Common myeloid progenitor, CD34-positive (primary cell): Measurements from ENCODE around the gene NR0B1.

ENCODE experiments used
- CTCF ChIA-PET: fragments of 350-600 bp; sonication (Branson Sonifier 250); formaldehyde crosslinking; loops from one replicate; lab custom pipeline; 2021; ENCODE audit warnings: antibody characterized with exemption; lab: Charles Lee
- POLR2A ChIA-PET: fragments of 350-600 bp; sonication (Branson Sonifier 250); formaldehyde crosslinking; loops from one replicate; lab custom pipeline; 2021; ENCODE audit warnings: antibody characterized with exemption; lab: Charles Lee
- DNase-seq, 3 donors: peaks; one replicate each; pipeline versions ENCODE4 v3.0.0 to v3.0.0-alpha.2; 2013
- H3K27ac ChIP-seq, 2 experiments: 1 replicate in 1 of 2; 2 replicates in 1 of 2; pipeline ENCODE4 v1.7.0; 2013; ENCODE audit warnings: inconsistent platforms in 2 of 2, low read length in 2 of 2, mild to moderate bottlenecking in 2 of 2, low read depth in 1 of 2, moderate library complexity in 1 of 2; ENCODE audit not compliant: severe bottlenecking in 2 of 2, insufficient read depth in 1 of 2, poor library complexity in 1 of 2
- H3K27me3 ChIP-seq, 5 experiments: replicated peaks in 2 of 5; 1 replicate in 3 of 5; 2 replicates in 2 of 5; pipeline versions ENCODE4 v1.6.1 to v1.7.0; 2013; ENCODE audit warnings: low read length in 4 of 5, mild to moderate bottlenecking in 2 of 5, moderate library complexity in 2 of 5, inconsistent platforms in 1 of 5; ENCODE audit not compliant: insufficient read depth in 5 of 5, control insufficient read depth in 4 of 5
- H3K36me3 ChIP-seq, 4 experiments: 1 replicate in 2 of 4; 2 replicates in 2 of 4; pipeline versions ENCODE4 v1.6.1 to v1.7.0; 2013; ENCODE audit warnings: low read length in 3 of 4, control low read depth in 1 of 4, mild to moderate bottlenecking in 1 of 4; ENCODE audit not compliant: control insufficient read depth in 4 of 4, insufficient read depth in 4 of 4
- H3K4me1 ChIP-seq, 4 experiments: 1 replicate in 3 of 4; 2 replicates in 1 of 4; pipeline versions ENCODE4 v1.6.1 to v1.7.1; 2013; ENCODE audit warnings: low read length in 3 of 4, mild to moderate bottlenecking in 3 of 4, control low read depth in 1 of 4, inconsistent platforms in 1 of 4, moderate library complexity in 1 of 4; ENCODE audit not compliant: control insufficient read depth in 4 of 4, insufficient read depth in 4 of 4; ENCODE audit errors: control extremely low read depth in 1 of 4
- H3K4me3 ChIP-seq, 7 experiments: 1 replicate in 4 of 7; 2 replicates in 3 of 7; pipeline versions ENCODE4 v1.5.1 to v1.7.0; 2013; ENCODE audit warnings: mild to moderate bottlenecking in 7 of 7, low read length in 6 of 7, moderate library complexity in 6 of 7, inconsistent platforms in 2 of 7, low read depth in 2 of 7, control low read depth in 1 of 7; ENCODE audit not compliant: insufficient read depth in 4 of 7, control insufficient read depth in 1 of 7; ENCODE audit errors: extremely low read depth in 1 of 7
- H3K9me3 ChIP-seq, 5 experiments: 1 replicate in 4 of 5; 2 replicates in 1 of 5; pipeline versions ENCODE4 v1.6.1 to v1.7.1; 2013; ENCODE audit warnings: low read length in 4 of 5, mild to moderate bottlenecking in 2 of 5, inconsistent platforms in 1 of 5, low read depth in 1 of 5, moderate library complexity in 1 of 5; ENCODE audit not compliant: control insufficient read depth in 4 of 5, insufficient read depth in 2 of 5; ENCODE audit errors: control extremely low read depth in 1 of 5
- WGBS: methylation state at CpG from one replicate; pipeline ENCODE4 v1.1.5; 2013; ENCODE audit not compliant: insufficient coverage; 5-methylcytosine and 5-hydroxymethylcytosine counted together

The NR0B1 gene

DNA sequence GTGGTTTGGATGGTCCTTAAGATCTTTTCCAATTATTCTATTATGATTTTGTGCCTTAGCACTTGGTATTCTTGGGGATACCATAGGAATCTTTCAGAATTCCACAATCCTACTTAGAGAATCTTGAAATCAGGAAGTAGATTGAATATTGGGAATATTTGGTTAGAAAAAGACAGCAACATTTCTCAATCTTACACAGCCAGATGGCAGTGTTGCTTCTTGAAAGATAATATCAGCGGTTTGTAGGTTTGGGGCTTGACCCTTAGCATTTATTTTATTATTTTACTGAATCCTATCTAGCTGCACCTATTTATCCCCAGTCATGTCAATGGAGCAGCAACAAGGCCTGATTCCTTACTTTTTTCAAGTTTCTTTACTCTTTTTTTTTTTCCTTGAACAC, 33.7 kb downstream of the NR0B1 start:
- DNase-seq = no peak
- no CpG with 5 or more reads among the region's 1 CpG for WGBS
- H3K27ac ChIP-seq = no peak overlapping the region
- H3K27me3 ChIP-seq = peaks cover 0 to 5% (median 0%) of the 10 kb centered on the region in 5 experiments
- H3K9me3 ChIP-seq = no peaks in the 10 kb centered on the region
- POLR2A ChIA-PET = no interaction called here
- no peak overlapping the region for H3K4me3 ChIP-seq
- CTCF ChIA-PET = no interaction called here
- H3K36me3 ChIP-seq = no peaks in the 10 kb centered on the region
- H3K4me1 ChIP-seq = no peaks in the 10 kb centered on the region

DNA sequence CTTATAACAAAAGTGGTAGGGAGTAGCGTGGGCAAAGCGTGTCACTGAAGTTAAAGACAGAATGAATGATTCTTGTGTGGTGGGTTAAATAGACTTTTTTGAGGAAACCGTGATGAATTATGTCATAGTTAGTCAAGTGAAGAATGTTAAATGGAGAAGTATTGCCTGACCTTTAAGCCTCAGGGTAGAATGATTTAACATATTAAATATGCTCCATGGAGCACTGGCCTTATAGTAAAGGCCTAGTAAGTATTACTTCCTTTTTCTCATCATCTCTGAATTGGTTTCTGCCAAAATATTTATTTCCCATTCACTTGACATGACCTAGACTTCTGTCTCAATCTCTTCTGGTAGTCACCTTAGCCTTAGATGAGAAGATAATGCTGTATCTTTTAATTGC, 38.6 kb downstream of the NR0B1 start:
- Histone ChIP-seq H3K9me3 (no peaks in the 10 kb centered on the region), H3K4me3 (no peak overlapping the region), H3K27me3 (peaks cover 0 to 5% (median 0%) of the 10 kb centered on the region in 5 experiments), H3K4me1 (no peaks in the 10 kb centered on the region), H3K27ac (no peak overlapping the region), H3K36me3 (no peaks in the 10 kb centered on the region)
- CTCF ChIA-PET = no interaction called here
- POLR2A ChIA-PET = no interaction called here
- no peak for DNase-seq
- WGBS = 84% methylated on average over 3 of the region's 3 CpGs

DNA sequence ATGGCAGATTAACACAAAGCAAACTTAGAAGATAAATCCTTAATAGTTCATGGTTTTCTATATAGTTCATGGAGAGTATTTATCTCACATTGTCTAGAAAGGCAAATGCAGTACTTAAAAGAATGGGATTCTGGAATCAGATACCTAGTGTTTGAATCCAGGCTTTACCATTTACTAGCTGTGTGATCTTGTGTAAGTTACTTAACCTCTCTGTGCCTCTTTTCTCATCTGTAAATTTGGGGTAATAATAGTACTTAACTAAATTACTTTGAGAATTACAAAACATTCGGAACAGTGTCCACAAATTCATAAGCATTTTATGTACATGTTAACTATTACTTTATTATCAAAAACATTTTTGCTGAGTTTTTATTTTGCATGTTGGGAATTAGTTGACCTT, 46.4 kb downstream of the NR0B1 start:
- H3K4me3 ChIP-seq = no peak overlapping the region
- H3K4me1 ChIP-seq = no peaks in the 10 kb centered on the region
- WGBS = no CpG with 5 or more reads among the region's 1 CpG
- no peak overlapping the region for H3K27ac ChIP-seq
- no peaks in the 10 kb centered on the region for H3K27me3 ChIP-seq
- ChIA-PET CTCF (no interaction called here), POLR2A (no interaction called here)
- no peak for DNase-seq
- H3K36me3 ChIP-seq = no peaks in the 10 kb centered on the region
- no peaks in the 10 kb centered on the region for H3K9me3 ChIP-seq

DNA sequence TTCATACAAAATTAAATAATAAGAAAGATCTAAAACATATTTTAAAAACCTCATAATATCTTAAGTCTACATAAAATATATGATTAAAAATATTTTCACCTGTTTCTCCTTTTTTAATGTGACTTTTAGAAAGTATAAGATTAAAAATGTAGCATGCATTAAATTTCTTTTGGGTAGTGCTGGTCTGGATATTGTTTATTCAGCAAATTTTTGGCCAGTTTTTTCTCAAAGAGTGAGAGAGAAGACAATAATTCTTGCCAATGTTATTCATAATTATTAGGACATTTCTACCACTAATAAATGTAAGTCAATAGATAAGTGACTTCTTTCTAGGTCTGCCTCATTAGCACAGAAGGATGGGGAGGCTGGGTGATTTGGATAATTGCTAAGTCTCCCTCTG, 48.2 kb downstream of the NR0B1 start:
- POLR2A ChIA-PET = no interaction called here

DNA sequence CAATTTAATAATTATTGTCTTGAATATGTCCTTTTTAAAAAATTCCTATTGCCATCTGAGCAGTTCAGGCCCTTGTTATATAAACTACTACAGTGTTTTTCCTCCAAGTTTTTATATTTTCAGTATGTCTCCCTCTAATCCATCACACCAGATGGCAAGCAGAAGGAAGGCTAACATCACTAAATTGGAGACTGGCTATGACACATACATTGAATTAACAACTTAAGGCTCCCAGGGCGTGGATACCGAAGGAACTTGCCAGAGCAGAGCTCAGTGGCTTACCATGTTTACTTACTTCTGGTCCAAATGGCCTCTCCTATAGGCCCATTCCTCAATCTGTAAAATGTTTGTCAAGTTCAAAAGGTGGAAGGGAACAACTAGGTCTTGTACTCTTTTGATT, 49.3 kb downstream of the NR0B1 start:
- H3K4me1 ChIP-seq = no peaks in the 10 kb centered on the region
- H3K4me3 ChIP-seq = no peak overlapping the region
- H3K9me3 ChIP-seq = no peaks in the 10 kb centered on the region
- H3K27ac ChIP-seq = no peak overlapping the region
- no peak for DNase-seq
- no CpG with 5 or more reads among the region's 2 CpGs for WGBS
- ChIA-PET POLR2A (no interaction called here), CTCF (no interaction called here)
- no peaks in the 10 kb centered on the region for H3K36me3 ChIP-seq
- no peaks in the 10 kb centered on the region for H3K27me3 ChIP-seq

More for the DNA sequence above, 48.2 kb downstream of the NR0B1 start:
- H3K4me1 ChIP-seq = no peaks in the 10 kb centered on the region
- DNase-seq = no peak
- H3K9me3 ChIP-seq = no peaks in the 10 kb centered on the region
- H3K27ac ChIP-seq = no peak overlapping the region
- CTCF ChIA-PET = no interaction called here
- H3K27me3 ChIP-seq = no peaks in the 10 kb centered on the region
- H3K4me3 ChIP-seq = no peak overlapping the region
- H3K36me3 ChIP-seq = no peaks in the 10 kb centered on the region
